Neural progenitor cell (in vitro differentiated cells): ENCODE data around the gene SLC39A10.

ENCODE experiments used
- CTCF ChIP-seq: fragments of 200-600 bp; sonication (generic); IDR thresholded peaks from 2 replicates; pipeline ENCODE4 v1.5.1; 2017; ENCODE audit warnings: antibody characterized with exemption, mild to moderate bottlenecking
- EZH2 ChIP-seq: fragments of 200-600 bp; sonication (generic); IDR thresholded peaks from 2 replicates; pipeline ENCODE4 v1.6.1; 2017; ENCODE audit warnings: antibody characterized with exemption, mild to moderate bottlenecking, moderate library complexity
- EZH2phosphoT487 ChIP-seq: fragments of 200-600 bp; sonication (generic); IDR thresholded peaks from 2 replicates; pipeline ENCODE4 v1.6.1; 2017; ENCODE audit warnings: antibody characterized with exemption

- TF ChIP-seq CTCF (no peak), EZH2 (no peak), EZH2phosphoT487 (no peak)
These were observed 8.2 kb upstream of the SLC39A10 start for GRCh38 chr2:195648787-195649186.
